Glomerular visceral epithelial cell (primary cell): ENCODE data around the gene OASL.
A peak's percentile ranks its signal among the peaks of the same experiment; 100 is the strongest.

Source experiments
- DNase-seq: peaks from one replicate; pipeline ENCODE4 v3.0.0-alpha.2; 2016; ENCODE audit errors: extremely low spot score

OASL gene

DNA sequence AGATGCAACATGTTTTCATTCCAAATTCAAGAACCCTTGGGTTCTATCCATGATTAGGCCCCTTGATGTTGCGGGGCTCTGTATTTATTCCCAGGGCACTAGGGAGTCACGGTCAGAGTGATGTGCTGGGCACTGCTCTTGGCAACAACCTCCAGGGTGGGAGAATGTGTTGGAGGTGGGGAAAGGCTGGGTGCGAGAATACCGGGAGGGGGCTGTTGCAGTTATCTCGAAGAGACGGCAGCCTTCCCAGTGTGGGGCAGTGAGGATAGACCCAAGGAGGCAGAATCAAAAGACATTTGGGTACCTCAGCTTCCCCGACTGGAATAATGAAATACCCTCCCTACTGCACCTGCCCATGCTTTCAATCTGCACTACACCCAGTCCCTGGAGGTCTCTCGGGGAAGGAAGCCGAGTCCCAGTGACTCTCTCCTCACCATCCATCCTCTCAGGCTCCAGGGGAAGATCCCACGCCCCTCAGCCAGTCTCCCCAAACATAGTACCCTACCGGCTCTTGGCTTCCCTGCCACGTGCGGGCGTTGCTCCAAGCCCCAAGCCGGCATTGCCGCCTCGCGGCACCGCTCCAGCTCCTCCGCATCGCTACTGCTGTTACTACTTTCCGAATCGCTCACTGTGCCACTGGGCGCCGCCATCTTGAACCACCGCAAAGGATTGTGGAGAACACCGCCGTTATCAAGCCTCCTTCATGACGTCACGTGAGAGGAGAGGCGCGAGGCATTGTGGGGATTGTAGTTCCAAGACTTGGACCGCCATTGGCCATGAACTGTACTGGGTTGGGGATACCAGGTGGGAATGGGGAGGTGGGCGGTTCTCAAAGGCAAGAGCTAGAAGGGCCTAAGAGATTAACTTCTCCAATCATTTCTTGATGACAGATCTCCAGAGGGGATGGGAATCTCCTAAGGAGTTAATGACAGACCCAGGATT lies 22.9 kb downstream of the OASL start, which contains the start of gene C12orf43:
Gene C12orf43, minus strand, starts transcription at position 663 of the 942 bp plus-strand sequence. Its CDS starts 13 bp downstream, at position 650.
- peak; percentile 86 for DNase-seq

DNA sequence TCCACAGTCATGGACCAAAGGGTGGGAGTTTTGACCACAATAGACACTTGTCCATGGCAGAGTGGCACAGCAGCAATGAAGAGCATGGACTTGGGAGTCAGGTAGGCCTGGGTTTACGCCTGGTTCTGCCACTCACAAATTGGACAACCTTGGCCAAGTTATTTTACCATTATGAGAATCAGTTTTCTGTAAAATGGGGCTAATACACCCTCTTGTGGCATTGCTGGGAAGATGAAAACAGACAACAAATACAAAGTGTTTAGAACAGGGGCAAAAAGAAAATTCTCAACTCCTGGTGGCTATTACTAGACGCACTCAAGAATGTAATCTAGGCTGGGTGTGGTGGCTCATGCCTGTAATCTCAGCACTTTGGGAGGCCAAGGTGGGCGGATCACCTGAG lies 25.3 kb downstream of the OASL start:
- no peak for DNase-seq

DNA sequence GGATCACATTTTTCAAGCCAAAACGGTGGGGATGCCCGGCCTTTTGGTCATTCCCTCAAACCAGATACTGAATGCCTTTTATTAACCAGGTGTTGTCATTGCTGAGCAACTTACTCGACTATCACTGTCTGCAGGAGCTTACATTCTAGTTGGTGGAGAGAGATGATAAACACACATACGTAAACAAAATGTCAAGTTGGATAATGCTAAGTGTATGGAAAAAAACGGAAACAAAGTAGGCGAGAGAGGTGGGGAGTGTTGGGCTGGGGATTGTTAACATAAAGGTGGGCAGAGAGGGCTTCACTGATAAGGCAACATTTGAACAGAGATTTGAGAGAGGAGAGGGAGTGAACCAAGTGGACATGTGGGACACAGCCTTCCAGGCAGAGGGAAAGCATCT lies 27.2 kb downstream of the OASL start:
- no peak for DNase-seq

- DNase-seq, result no peak
These were observed 28.2 kb downstream of the OASL start for GRCh38 chr12:121010860-121011259.

DNA sequence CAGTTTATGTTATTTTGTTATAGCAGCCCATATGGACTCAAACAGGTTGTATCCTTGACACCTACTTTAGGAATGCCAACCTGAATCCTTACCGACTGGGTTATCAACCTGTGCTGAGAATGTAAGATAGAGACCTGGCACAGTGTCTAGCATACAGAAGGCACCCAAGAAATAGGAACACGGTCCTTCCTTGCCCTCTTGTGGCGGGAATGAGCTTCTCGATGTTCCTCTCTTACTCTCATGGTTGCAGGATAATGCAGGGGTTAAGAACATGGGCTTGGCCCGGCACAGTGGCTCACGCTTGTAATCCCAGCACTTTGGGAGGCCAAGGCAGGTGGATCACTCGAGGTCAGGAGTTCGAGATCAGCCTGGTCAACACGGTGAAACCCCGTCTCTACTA lies 29.3 kb downstream of the OASL start:
- DNase-seq, result peak; percentile 38

DNA sequence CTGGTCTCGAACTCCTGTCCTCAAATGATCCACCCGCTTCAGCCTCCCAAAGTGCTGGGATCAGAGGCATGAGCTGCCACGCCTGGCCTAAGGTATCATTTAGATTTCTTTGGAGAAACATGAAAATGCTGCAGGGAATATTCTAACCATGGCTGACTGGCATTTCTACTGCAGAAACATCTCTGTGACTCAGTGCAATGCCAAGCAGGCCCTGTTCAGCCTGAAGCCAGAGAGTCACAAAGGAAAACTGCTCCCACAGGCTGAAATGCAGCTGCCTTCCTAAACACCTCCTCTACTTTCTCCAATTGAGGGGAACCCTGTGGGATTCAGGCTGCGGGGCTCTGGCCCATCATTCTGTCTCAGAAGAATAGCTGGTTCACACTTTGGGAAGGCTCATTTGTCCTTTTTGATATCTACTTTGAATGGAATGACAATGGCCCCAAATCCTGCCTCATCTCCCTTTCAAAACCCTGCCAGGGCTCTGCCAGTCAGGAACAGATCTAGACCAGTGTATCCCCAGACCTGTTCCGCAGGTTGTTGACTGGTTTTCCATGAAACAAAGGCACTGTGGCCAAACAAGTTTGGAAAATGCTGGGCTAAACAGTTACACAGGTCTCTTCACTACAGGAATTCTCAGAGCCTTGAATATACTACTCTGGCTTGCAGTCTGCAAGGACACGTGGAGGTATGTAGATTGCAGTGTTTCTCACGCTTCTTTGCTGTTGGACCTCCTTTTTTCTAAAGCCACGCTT lies 30.5 kb downstream of the OASL start:
- no peak for DNase-seq

GRCh38 chr12:121005346-121005815 lies 33.7 kb downstream of the OASL start:
- DNase-seq, result peak; percentile 42

- no peak for DNase-seq
These were observed 34.7 kb downstream of the OASL start for GRCh38 chr12:121004253-121004815.

DNA sequence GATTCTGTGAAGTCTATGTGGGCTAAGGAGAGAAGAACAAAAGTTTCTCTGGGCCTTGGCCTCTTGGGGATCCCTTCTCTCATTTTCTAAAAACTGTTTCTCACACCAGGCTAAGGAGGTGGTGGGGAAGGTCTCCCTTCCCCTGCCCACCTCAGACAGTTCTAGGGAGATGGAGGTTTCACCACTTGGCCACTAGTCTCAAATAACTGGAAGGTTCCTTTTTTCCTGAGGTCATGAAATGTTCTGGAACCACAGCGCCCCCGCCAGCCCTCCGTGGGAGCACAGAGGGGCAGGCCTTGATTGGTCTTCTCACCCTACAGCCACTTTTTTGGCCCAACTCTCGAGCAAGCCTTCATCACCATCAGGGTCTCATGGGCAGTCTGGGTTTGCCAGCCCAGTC lies 35.4 kb downstream of the OASL start:
- DNase-seq, result no peak

DNA sequence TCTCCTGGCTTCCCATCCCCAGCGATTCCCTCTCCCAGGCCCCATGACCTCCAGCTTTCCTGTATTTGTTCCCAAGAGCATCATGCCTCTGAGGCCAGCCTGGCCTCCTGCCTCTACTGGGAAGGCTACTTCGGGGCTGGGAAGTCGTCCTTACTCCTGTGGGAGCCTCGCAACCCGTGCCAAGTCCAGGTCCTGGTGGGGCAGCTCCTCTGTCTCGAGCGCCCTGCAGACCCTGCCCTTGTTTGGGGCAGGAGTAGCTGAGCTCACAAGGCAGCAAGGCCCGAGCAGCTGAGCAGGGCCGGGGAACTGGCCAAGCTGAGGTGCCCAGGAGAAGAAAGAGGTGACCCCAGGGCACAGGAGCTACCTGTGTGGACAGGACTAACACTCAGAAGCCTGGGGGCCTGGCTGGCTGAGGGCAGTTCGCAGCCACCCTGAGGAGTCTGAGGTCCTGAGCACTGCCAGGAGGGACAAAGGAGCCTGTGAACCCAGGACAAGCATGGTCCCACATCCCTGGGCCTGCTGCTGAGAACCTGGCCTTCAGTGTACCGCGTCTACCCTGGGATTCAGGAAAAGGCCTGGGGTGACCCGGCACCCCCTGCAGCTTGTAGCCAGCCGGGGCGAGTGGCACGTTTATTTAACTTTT lies 37.1 kb downstream of the OASL start:
- DNase-seq, result no peak

GRCh38 chr12:121001060-121001459 lies 38.0 kb downstream of the OASL start:
- DNase-seq, result no peak

DNA sequence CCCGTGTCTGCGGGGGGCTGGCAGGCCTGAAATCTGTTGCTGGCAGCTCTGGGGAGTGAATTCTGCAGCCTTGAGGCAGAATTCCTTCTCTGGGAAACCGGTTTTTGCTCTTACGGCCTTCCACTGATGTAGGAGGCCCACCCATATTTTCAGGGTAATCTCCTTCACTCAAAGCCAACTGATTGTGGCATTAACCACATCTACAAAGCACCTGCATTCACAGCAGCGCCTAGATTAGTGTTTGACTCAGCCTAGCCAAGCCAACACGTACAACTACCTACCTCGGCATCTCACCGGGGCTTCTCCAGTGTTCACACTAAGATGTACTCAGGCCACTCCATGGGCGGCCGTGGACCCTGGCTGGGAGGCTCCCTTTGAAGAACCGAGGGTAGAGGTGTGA lies 38.5 kb downstream of the OASL start:
- DNase-seq, result no peak

DNA sequence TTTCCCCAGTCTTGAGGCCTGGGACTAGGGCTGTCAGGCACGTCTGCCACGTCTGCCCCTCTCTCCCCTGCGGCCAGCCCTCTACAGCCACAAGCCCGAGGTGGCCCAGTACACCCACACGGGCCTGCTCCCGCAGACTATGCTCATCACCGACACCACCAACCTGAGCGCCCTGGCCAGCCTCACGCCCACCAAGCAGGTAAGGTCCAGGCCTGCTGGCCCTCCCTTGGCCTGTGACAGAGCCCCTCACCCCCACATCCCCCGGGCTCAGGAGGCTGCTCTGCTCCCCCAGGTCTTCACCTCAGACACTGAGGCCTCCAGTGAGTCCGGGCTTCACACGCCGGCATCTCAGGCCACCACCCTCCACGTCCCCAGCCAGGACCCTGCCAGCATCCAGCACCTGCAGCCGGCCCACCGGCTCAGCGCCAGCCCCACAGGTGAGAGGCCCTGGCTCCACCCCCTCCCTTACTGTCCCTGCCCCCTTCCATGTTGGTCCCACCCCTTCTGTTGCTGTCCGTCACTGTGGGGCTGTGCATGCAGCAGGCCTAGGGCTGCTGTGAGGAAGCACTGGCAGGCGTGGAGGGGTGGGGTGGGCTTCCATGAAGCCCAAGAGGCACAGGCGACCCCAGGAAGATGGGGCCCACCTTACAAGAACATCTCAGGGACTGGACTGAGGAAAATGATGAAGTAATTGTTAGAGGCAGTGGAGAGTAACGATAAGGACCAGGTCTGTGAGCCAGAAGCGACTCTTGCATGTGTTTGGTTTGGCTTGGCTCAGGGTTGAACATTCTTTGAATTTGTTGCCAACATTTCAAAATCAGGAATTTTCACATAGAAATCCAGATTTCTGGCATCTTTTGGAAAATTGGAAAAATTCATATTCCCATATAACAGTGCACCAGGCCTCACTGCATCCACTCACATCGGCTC lies 39.6 kb downstream of the OASL start:
- DNase-seq, result no peak

DNA sequence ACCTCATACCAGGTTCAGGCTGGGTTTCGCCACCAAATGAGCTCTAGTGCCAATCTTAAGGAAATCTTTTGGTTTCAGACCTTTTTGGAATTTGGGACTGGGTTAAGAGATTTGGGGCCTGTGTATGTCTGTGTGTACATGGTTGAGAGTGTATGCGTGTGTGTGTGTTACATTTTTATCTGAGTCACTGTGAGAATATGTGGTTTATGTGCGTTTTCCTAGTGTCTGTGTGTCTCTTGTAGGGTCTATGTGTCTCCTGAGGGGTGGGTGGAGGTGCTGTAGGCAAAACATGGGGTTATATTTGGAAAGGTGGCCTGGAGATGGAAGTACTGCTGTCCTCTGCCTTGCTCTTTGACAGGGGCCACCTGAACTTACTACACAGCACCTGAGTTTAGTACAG lies 40.6 kb downstream of the OASL start:
- no peak for DNase-seq

- no peak for DNase-seq
These were observed 41.6 kb downstream of the OASL start for GRCh38 chr12:120997448-120997847.

- DNase-seq, result no peak
These were observed 42.8 kb downstream of the OASL start for GRCh38 chr12:120996133-120996746.

DNA sequence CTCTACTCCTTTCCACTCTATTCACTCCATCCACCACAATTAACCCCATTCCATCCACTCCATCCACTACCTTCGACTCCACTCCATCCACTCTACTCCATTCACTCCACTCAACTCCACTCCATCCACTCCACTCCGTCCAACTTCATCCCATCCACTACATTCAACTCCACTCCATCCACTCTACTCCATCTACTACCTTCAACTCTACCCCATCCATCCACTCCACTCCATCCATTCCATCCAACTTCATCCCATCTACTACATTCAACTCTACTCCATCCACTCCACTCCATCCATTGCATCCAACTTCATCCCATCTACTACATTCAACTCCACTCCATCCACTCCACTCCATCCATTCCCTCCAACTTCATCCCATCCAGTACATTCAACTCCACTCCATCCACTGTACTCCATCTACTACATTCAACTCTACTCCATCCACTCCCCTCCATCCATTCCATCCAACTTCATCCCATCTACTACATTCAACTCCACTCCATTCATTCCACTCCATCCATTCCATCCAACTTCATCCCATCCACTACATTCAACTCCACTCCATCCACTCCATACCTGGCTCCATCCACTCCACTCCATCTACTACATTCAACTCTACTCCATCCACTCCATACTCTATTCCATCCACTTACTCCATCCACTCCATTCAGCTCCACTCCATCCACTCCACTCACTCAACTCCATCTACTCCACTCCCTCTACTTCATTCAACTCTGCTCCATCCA lies 44.3 kb downstream of the OASL start:
- DNase-seq, result no peak

GRCh38 chr12:120994059-120994458 lies 45.0 kb downstream of the OASL start:
- no peak for DNase-seq

GRCh38 chr12:120993496-120993895 lies 45.5 kb downstream of the OASL start:
- DNase-seq, result no peak

GRCh38 chr12:120992989-120993388 lies 46.1 kb downstream of the OASL start:
- no peak for DNase-seq
